ENCODE data around the gene PRKAA1.
"Not testable (repeated sequence)": the region's sequence is repeated elsewhere in the genome, so short reads cannot be mapped to it uniquely, and the experiment has no call there.

The PRKAA1 gene

DNA sequence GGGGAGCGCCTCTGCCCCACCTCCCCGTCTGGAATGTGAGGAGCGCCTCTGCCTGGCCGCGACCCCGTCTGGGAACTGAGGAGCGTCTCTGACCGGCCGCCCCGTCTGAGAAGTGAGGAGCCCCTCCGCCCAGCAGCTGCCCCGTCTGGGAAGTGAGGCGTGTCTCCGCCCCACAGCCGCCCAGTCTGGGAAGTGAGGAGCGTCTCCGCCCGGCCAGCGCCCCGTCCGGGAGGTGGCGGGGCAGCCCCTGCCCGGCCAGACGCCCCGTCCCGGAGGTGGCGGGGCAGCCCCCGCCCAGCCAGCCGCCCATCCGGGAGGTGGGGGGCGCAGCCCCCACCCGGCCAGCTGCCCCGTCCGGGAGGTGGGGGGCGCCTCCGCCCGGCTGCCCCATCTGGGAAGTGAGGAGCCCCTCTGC, 75.7 kb downstream of the PRKAA1 start:
- not testable (repeated sequence) for DNase-seq (ENCODE audit: low spot score)

GRCh38 chr5:40720069-40720468, 78.1 kb downstream of the PRKAA1 start:
- no peak for DNase-seq (ENCODE audit: low spot score)

DNA sequence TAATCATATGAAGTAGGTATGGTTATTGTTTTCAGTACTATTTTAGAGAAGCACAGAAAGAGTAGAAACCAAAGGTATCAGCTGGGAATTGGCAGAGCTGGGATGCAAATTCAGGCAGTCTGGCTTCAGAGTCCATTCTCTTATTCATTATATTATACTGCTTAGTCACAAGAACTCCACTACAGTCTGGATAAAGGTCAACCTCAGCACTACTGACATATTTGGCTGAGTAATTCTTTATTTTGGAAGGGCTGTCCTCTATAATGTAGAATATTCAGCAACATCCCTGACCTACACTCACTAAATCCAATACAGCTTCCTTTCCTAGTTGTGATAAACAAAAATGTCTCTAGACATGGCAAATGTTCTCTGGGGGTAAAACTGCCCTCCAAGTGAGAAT, 80.9 kb downstream of the PRKAA1 start:
- no peak for DNase-seq (ENCODE audit: low spot score)

DNA sequence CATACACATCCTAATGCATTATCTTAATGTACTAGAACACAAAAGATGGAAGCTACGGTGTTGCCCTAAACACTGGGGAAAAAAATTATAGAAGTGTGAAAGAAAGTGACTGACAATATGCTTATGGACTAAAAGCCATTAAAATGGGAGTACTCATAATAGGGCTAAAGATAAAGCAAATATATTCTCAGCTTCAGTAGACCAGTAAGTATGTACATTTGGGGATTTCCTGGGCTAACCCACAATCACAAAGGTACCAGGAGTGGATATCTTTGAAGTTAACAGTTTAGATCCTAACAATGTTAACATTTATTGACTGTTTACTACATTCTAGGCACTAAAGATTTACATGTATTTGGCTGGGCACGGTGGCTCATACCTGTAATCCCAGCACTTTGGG, 81.6 kb downstream of the PRKAA1 start:
- DNase-seq (ENCODE audit: low spot score), result no peak

DNA sequence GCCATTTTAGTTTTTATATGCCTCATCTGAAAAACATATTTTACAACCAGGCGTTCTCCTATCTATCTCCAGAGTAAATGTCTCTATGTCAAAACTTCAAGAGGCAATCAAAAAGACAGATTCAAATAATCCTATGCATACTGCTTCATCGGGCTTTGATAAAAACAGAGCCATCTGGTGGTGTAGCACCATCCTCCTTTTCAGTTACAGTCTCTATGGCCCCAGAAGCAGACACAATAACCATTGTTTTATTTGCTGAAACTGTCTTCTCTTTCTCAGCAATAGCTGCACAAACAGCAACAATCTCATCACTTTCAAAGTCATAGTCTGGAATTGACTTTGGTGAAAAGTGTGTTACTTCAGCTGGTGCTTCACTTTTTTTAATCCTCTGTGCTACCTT, 82.2 kb downstream of the PRKAA1 start:
- peak; percentile 93 for DNase-seq (ENCODE audit: low spot score)

DNA sequence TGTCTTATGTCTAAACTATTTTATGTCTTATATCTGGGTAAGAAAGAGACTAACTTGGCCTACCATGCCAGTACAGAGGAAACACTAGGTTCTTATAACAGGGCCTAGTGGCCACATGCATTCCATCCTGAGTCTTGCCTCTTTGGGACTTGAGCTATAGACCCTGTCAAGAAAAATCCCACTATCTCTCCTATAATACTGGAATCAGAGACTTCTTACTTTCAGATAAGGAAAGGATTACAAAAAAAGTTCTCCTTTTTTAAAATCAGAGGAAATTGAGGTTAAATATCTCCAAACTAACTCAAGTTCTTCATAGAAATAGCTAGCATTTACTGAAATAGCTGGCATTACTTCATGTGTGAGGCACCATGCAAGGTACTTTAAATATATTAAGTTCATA, 84.2 kb downstream of the PRKAA1 start:
- no peak for DNase-seq (ENCODE audit: low spot score)

- not testable (repeated sequence) for DNase-seq (ENCODE audit: low spot score)
Measured at GRCh38 chr5:40710575-40710974, 87.6 kb downstream of the PRKAA1 start.
